Measurements from ENCODE around the gene CENPVL3. TPM values are rescaled to one million over a fixed set of nuclear protein-coding genes. Genes with fewer than 3 reads are reported as not detected.

The CENPVL3 gene
- total RNA-seq, 1 donor from 2014 or later: not detected

DNA sequence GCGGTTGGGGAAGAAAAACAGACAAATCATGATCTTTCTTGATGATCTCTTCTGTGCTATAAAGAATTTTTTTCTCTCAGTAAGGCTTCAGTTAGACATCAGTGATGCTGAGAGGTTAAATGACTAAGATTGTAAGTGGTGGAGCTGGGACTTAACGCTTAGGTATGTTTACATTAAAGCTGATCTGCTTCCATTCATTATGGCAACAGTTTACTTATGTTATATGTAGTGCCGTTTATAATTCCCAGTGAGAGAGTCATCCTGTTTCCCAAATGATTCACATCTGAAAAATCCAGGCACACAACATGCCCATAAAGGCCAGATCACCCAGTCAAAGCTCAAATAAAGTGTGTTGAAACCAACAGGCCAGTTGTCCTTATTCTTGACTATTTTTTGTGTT, 50.1 kb downstream of the CENPVL3 start:
- no peaks in the 10 kb centered on the region for H3K27me3 ChIP-seq (ENCODE audit: low read depth)
- H3K4me3 ChIP-seq: no peak overlapping the region
- DNase-seq (no peak), ATAC-seq (no peak)
- no peaks in the 10 kb centered on the region for H3K9me3 ChIP-seq
- no peak overlapping the region for H3K27ac ChIP-seq
- H3K4me1 ChIP-seq: no peaks in the 10 kb centered on the region
- intact Hi-C loops (cut with DNase I): no loop called here
- TF ChIP-seq, protein P1, sequence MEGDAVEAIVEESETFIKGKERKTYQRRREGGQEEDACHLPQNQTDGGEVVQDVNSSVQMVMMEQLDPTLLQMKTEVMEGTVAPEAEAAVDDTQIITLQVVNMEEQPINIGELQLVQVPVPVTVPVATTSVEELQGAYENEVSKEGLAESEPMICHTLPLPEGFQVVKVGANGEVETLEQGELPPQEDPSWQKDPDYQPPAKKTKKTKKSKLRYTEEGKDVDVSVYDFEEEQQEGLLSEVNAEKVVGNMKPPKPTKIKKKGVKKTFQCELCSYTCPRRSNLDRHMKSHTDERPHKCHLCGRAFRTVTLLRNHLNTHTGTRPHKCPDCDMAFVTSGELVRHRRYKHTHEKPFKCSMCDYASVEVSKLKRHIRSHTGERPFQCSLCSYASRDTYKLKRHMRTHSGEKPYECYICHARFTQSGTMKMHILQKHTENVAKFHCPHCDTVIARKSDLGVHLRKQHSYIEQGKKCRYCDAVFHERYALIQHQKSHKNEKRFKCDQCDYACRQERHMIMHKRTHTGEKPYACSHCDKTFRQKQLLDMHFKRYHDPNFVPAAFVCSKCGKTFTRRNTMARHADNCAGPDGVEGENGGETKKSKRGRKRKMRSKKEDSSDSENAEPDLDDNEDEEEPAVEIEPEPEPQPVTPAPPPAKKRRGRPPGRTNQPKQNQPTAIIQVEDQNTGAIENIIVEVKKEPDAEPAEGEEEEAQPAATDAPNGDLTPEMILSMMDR (IDR thresholded peaks at IDR 0.05): no peak
- no peaks in the 10 kb centered on the region for H3K36me3 ChIP-seq

Other genes starting within 250 kb of the CENPVL3 start
- 0.53 TPM for gene NUDT11, start 122.3 kb downstream of the CENPVL3 start, total RNA-seq
- not detected for gene CENPVL2, start 63.9 kb upstream of the CENPVL3 start, total RNA-seq
- gene CENPVL1, start 91.6 kb upstream of the CENPVL3 start, total RNA-seq: not detected
- gene GSPT2, start 124.5 kb upstream of the CENPVL3 start, total RNA-seq: 7.7 TPM

All from lower lobe of right lung (tissue), 2 donors.